Measurements from ENCODE around the gene IRGC.
A peak's percentile ranks its signal among the peaks of the same experiment; 100 is the strongest.

IRGC gene

GRCh38 chr19:43751466-43752220 lies 35.8 kb downstream of the IRGC start:
- Histone ChIP-seq H3K9me3 (replicated peaks; ENCODE audit: insufficient read depth, low read length) (no peaks in the 10 kb centered on the region), H3K79me2 (ENCODE audit: low read length) (peaks cover 61% of the 10 kb centered on the region), H3K4me3 (ENCODE audit: low read length) (no peak overlapping the region), H3K4me2 (ENCODE audit: low read depth, low read length) (no peak overlapping the region), H4K20me1 (ENCODE audit: insufficient read depth, low read length) (no peaks in the 10 kb centered on the region), H3K9me2 (replicated peaks; ENCODE audit: insufficient read depth, low read length) (no peaks in the 10 kb centered on the region), H3K9ac (ENCODE audit: low read length) (no peak overlapping the region), H2AFZ (ENCODE audit: low read length) (no peak overlapping the region), H3K4me1 (ENCODE audit: low read length) (peaks cover 13% of the 10 kb centered on the region), H3K27ac (ENCODE audit: low read length) (no peak overlapping the region), H3K27me3 (replicated peaks; ENCODE audit: insufficient read depth, low read length) (no peaks in the 10 kb centered on the region), H3K36me3 (replicated peaks; ENCODE audit: insufficient read depth, low read length) (no peaks in the 10 kb centered on the region; the same call in 1 of the 2 replicates), H3F3A (ENCODE audit: insufficient read depth, low read length) (peaks cover 16% of the 10 kb centered on the region)
- TF ChIP-seq EZH2 (optimal IDR thresholded peaks at IDR 0.05; ENCODE audit: low read depth, low read length) (no peak), EZH2phosphoT487 (IDR thresholded peaks at IDR 0.05; ENCODE audit: low read length) (no peak)
- no peak for DNase-seq

DNA sequence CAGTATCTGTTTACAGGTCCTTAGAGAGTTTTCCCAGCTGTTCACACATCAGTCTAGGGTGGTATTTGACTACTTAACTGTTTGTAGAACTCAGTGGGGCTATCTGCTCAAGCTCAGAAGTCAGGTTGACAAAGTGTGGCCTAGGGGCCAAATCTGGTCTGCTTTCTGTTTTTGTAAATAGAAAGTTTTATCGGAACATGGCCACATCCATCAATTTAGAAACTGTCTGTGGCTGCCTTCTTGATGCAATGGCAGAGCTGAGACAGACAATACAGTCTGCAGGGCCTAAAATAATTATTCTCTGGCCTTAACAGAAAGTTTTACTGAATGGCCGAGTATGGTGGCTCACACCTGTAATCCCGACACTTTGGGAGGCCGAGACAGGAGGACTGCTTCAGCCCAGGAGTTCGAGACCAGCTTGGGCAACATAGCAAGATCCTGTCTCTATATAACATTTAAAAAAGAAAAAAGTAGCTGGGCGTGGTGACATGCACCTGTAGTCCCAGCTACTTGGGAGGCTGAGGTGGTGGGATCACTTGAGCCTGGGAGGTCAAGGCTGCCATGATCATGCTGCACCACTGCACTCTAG lies 36.5 kb downstream of the IRGC start:
- Histone ChIP-seq H3K9me3 (replicated peaks; ENCODE audit: insufficient read depth, low read length) (no peaks in the 10 kb centered on the region), H3F3A (ENCODE audit: insufficient read depth, low read length) (peaks cover 23% of the 10 kb centered on the region), H3K36me3 (replicated peaks; ENCODE audit: insufficient read depth, low read length) (no peaks in the 10 kb centered on the region; the same call in 1 of the 2 replicates), H3K79me2 (ENCODE audit: low read length) (peaks cover 61% of the 10 kb centered on the region), H3K4me3 (ENCODE audit: low read length) (no peak overlapping the region), H3K4me1 (ENCODE audit: low read length) (peaks cover 18% of the 10 kb centered on the region), H3K9me2 (replicated peaks; ENCODE audit: insufficient read depth, low read length) (no peaks in the 10 kb centered on the region), H3K4me2 (ENCODE audit: low read depth, low read length) (no peak overlapping the region), H3K27ac (ENCODE audit: low read length) (no peak overlapping the region), H3K27me3 (replicated peaks; ENCODE audit: insufficient read depth, low read length) (no peaks in the 10 kb centered on the region), H3K9ac (ENCODE audit: low read length) (no peak overlapping the region), H2AFZ (ENCODE audit: low read length) (no peak overlapping the region), H4K20me1 (ENCODE audit: insufficient read depth, low read length) (no peaks in the 10 kb centered on the region)
- no peak for DNase-seq
- TF ChIP-seq EZH2 (optimal IDR thresholded peaks at IDR 0.05; ENCODE audit: low read depth, low read length) (no peak), EZH2phosphoT487 (IDR thresholded peaks at IDR 0.05; ENCODE audit: low read length) (no peak), CTCF (IDR thresholded peaks at IDR 0.05; ENCODE audit: low read length) (no peak)

GRCh38 chr19:43754253-43754502 lies 38.3 kb downstream of the IRGC start:
- DNase-seq = no peak
- Histone ChIP-seq H3K9me3 (replicated peaks; ENCODE audit: insufficient read depth, low read length) (no peaks in the 10 kb centered on the region), H3K27ac (ENCODE audit: low read length) (peak overlapping the region; percentile 95; the same call in 1 of the 2 replicates), H3K4me1 (ENCODE audit: low read length) (peaks cover 29% of the 10 kb centered on the region), H3F3A (ENCODE audit: insufficient read depth, low read length) (peaks cover 29% of the 10 kb centered on the region), H3K4me2 (ENCODE audit: low read depth, low read length) (peak overlapping the region; percentile 99), H2AFZ (ENCODE audit: low read length) (peak overlapping the region; percentile 39; the same call in 1 of the 2 replicates), H3K4me3 (ENCODE audit: low read length) (peak overlapping the region; percentile 99), H3K27me3 (replicated peaks; ENCODE audit: insufficient read depth, low read length) (no peaks in the 10 kb centered on the region), H3K79me2 (ENCODE audit: low read length) (peaks cover 58% of the 10 kb centered on the region), H3K9me2 (replicated peaks; ENCODE audit: insufficient read depth, low read length) (no peaks in the 10 kb centered on the region), H3K9ac (ENCODE audit: low read length) (peak overlapping the region; percentile 98), H3K36me3 (replicated peaks; ENCODE audit: insufficient read depth, low read length) (no peaks in the 10 kb centered on the region; the same call in 1 of the 2 replicates), H4K20me1 (ENCODE audit: insufficient read depth, low read length) (no peaks in the 10 kb centered on the region)
- TF ChIP-seq EZH2phosphoT487 (IDR thresholded peaks at IDR 0.05; ENCODE audit: low read length) (no peak), EZH2 (optimal IDR thresholded peaks at IDR 0.05; ENCODE audit: low read depth, low read length) (no peak), CTCF (IDR thresholded peaks at IDR 0.05; ENCODE audit: low read length) (no peak)

Data from MM.1S (cell line).